Measurements from ENCODE around the gene SIRPB1. TPM values are rescaled to one million over a fixed set of nuclear protein-coding genes. Genes with fewer than 3 reads are reported as not detected.

The SIRPB1 gene
- total RNA-seq, 1 experiment from 2014 or later, result not detected

- ATAC-seq (no peak), DNase-seq (ENCODE audit: low spot score) (no peak)
- peaks cover 13% of the 10 kb centered on the region for H3K27me3 Mint-ChIP-seq (ENCODE audit: low read depth)
- H3K4me1 Mint-ChIP-seq, result no peaks in the 10 kb centered on the region
- CTCF ChIA-PET, result no interaction called here
- TF ChIP-seq CDX4 (CRISPR knock-in tag; IDR thresholded peaks at IDR 0.05; ENCODE audit: borderline replicate concordance) (no peak), ZNF317 (CRISPR knock-in tag; IDR thresholded peaks at IDR 0.05; ENCODE audit: borderline replicate concordance, low read depth) (no peak), JUN (CRISPR knock-in tag; IDR thresholded peaks at IDR 0.05) (no peak), ESRRA (CRISPR knock-in tag; IDR thresholded peaks at IDR 0.05; ENCODE audit: borderline replicate concordance) (no peak), GTF2I (CRISPR knock-in tag; conservative IDR thresholded peaks at IDR 0.05) (no peak), ZNF425 (CRISPR knock-in tag; conservative IDR thresholded peaks at IDR 0.05) (no peak), TP53 (CRISPR knock-in tag; IDR thresholded peaks at IDR 0.05) (no peak), ZNF232 (CRISPR knock-in tag; IDR thresholded peaks at IDR 0.05) (no peak), E2F1 (CRISPR knock-in tag; IDR thresholded peaks at IDR 0.05) (no peak)
- POLR2A ChIA-PET, result no interaction called here
- H3K36me3 Mint-ChIP-seq, result no peaks in the 10 kb centered on the region
- no peak overlapping the region for H3K4me3 Mint-ChIP-seq
- H3K27ac Mint-ChIP-seq, result no peak overlapping the region
- H3K9me3 Mint-ChIP-seq, result no peaks in the 10 kb centered on the region
Observed at GRCh38 chr20:1652960-1653359, 33.2 kb upstream of the SIRPB1 start.

GRCh38 chr20:1652104-1652503, 32.3 kb upstream of the SIRPB1 start:
- H3K4me3 Mint-ChIP-seq, result no peak overlapping the region
- no peaks in the 10 kb centered on the region for H3K9me3 Mint-ChIP-seq
- TF ChIP-seq IRF2 (CRISPR knock-in tag; IDR thresholded peaks at IDR 0.05; ENCODE audit: borderline replicate concordance, low read depth), result no peak
- TF ChIP-seq CDX4 (CRISPR knock-in tag; IDR thresholded peaks at IDR 0.05; ENCODE audit: borderline replicate concordance), result no peak
- no peak for TF ChIP-seq JUN (CRISPR knock-in tag; IDR thresholded peaks at IDR 0.05)
- no peak for TF ChIP-seq USF2 (CRISPR knock-in tag; IDR thresholded peaks at IDR 0.05)
- no peak for TF ChIP-seq GRHL2 (CRISPR knock-in tag; IDR thresholded peaks at IDR 0.05; ENCODE audit: insufficient replicate concordance, severe bottlenecking)
- TF ChIP-seq ATF2 (CRISPR knock-in tag; IDR thresholded peaks at IDR 0.05; ENCODE audit: borderline replicate concordance, low read depth), result no peak
- no peak for TF ChIP-seq ZNF423 (CRISPR knock-in tag; IDR thresholded peaks at IDR 0.05)
- no peak for TF ChIP-seq ZNF121 (CRISPR knock-in tag; IDR thresholded peaks at IDR 0.05)
- TF ChIP-seq PRRX2 (CRISPR knock-in tag; IDR thresholded peaks at IDR 0.05), result no peak
- TF ChIP-seq MAX (CRISPR knock-in tag; IDR thresholded peaks at IDR 0.05), result no peak
- no peak for TF ChIP-seq MXD4 (CRISPR knock-in tag; IDR thresholded peaks at IDR 0.05; ENCODE audit: borderline replicate concordance)
- TF ChIP-seq ZMAT4 (CRISPR knock-in tag; IDR thresholded peaks at IDR 0.05), result no peak
- no peak for TF ChIP-seq GTF2I (CRISPR knock-in tag; conservative IDR thresholded peaks at IDR 0.05)
- no peak for TF ChIP-seq E2F4 (CRISPR knock-in tag; IDR thresholded peaks at IDR 0.05; ENCODE audit: borderline replicate concordance, low read depth)
- no peak for TF ChIP-seq ZNF317 (CRISPR knock-in tag; IDR thresholded peaks at IDR 0.05; ENCODE audit: borderline replicate concordance, low read depth)
- no peak for TF ChIP-seq FOXP4 (CRISPR knock-in tag; IDR thresholded peaks at IDR 0.05)
- ATAC-seq (no peak), DNase-seq (ENCODE audit: low spot score) (no peak)
- ChIA-PET POLR2A (no interaction called here), CTCF (no interaction called here)
- no peaks in the 10 kb centered on the region for H3K4me1 Mint-ChIP-seq
- no peaks in the 10 kb centered on the region for H3K36me3 Mint-ChIP-seq
- H3K27me3 Mint-ChIP-seq (ENCODE audit: low read depth), result peaks cover 13% of the 10 kb centered on the region
- no peak overlapping the region for H3K27ac Mint-ChIP-seq

All from WTC11 (cell line).